Mucosa of descending colon (tissue), 3 donors: ENCODE data around the gene CEP170. TPM values are rescaled to one million over a fixed set of nuclear protein-coding genes. Genes with fewer than 3 reads are reported as not detected.
"Not testable (repeated sequence)": the region's sequence is repeated elsewhere in the genome, so short reads cannot be mapped to it uniquely, and the experiment has no call there.

Experiments used
- ATAC-seq: fragments of 200-7000 bp; cut with Tn5 transposase; one replicate; pipeline ENCODE4 v1.9.1; 2020; ENCODE audit warnings: mild to moderate bottlenecking, moderate library complexity
- DNase-seq, 3 donors: peaks; one replicate each; pipeline ENCODE4 v3.0.0-alpha.2; 2020
- H3K36me3 ChIP-seq: fragments of 200-600 bp; one replicate; pipeline ENCODE4 v1.8.0; 2021; ENCODE audit warnings: low read depth, mild to moderate bottlenecking
- H3K4me1 ChIP-seq: fragments of 200-600 bp; one replicate; pipeline ENCODE4 v1.8.0; 2021; ENCODE audit warnings: low read depth, mild to moderate bottlenecking
- H3K4me3 ChIP-seq: fragments of 200-600 bp; one replicate; pipeline ENCODE4 v1.8.0; 2021; ENCODE audit warnings: mild to moderate bottlenecking
- H3K9me3 ChIP-seq: fragments of 200-600 bp; one replicate; pipeline ENCODE4 v1.8.0; 2021; ENCODE audit warnings: mild to moderate bottlenecking
- CTCF ChIP-seq: fragments of 200-600 bp; IDR thresholded peaks from one replicate; pipeline ENCODE4 v1.8.0; 2022; ENCODE audit warnings: antibody characterized with exemption, mild to moderate bottlenecking
- intact Hi-C, 2 donors: fragments of 100-400 bp; cut with DNase I in 1 of 2; cut with micrococcal nuclease in 1 of 2; formaldehyde crosslinking; loops; one replicate each; pipeline versions ENCODE4 v1.11.0 to v1.11.1; 2022; cut with DNase I, micrococcal nuclease
- total RNA-seq, 3 donors: library from RNA; stranded (reverse); fragmentation: NEBNext Ultra II Directional in 2 of 3; extraction: Animal tissue kit (Norgen Biotek cat#: 25700) in 2 of 3; gene quantifications; one replicate each; pipeline versions ENCODE4 v1.2.1 to v1.2.4, GENCODE V29; 2021 to 2023
- donor health status: DM: no; HTN: no; CAD: no; lungs with moderate emphysema.
- donor health status: DM: no; HTN: no; CAD: no.
- donor health status: DM: no; HTN: yes; CAD: no.

The CEP170 gene
- total RNA-seq, 3 donors from 2014 or later: 6.2 to 43.8 (median 14.4) TPM

- TF ChIP-seq CTCF: no peak
- intact Hi-C loops: no loop called here
- H3K36me3 ChIP-seq: no peaks in the 10 kb centered on the region
- ATAC-seq: no peak
- no peak for DNase-seq
- H3K4me3 ChIP-seq: no peak overlapping the region
- H3K9me3 ChIP-seq: no peaks in the 10 kb centered on the region
- no peaks in the 10 kb centered on the region for H3K4me1 ChIP-seq
Measured at GRCh38 chr1:243213045-243213787, 41.9 kb downstream of the CEP170 start.

GRCh38 chr1:243211984-243212383 lies 43.1 kb downstream of the CEP170 start:
- H3K9me3 ChIP-seq, ATAC-seq, H3K4me3 ChIP-seq, DNase-seq, H3K4me1 ChIP-seq, H3K36me3 ChIP-seq, intact Hi-C loops: not testable (repeated sequence)

DNA sequence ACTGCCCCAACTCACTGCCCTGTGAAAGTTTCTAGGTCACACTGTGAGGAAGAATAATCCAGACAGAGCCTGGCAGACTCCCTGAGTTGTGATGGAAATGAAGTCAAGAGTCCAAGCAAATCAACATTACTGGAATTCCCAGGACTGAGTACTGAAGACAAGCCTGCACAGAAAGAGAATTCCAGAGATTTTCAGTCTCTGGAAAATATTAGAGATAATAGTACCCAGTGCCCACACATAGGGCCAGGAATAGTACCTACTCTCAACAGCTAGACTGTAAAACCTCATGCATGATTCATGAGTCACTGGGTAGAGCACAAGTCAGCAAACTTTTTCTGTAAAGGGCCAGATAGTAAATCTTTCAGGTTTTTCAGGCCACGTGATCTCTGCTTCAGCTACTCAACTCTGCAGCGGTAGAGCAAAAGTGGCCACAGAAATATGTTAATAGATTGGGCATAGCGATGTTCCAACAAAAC lies 50.0 kb downstream of the CEP170 start:
- ATAC-seq, H3K4me1 ChIP-seq, H3K4me3 ChIP-seq, H3K9me3 ChIP-seq, H3K36me3 ChIP-seq, intact Hi-C loops, DNase-seq: not testable (repeated sequence)

DNA sequence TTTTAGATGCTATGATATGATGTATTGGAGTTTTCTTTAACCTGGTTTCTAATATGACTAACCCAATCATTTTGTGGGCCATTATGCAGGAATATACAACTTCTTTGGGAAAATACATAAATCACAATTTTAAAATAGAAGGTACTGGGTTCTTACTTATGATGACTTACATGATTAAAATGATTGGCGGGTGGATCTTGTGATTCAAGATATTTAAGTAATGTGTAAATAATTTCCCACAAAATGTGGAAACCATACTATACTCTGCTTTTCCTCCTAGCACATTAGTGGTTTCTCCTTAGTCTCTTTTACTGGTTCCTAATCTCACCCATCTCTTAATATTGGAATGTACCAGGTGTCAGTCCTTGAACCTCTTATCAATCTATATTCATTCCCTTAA lies 50.7 kb downstream of the CEP170 start:
- intact Hi-C loops, H3K4me1 ChIP-seq, H3K36me3 ChIP-seq, DNase-seq, ATAC-seq, H3K9me3 ChIP-seq, H3K4me3 ChIP-seq: not testable (repeated sequence)

GRCh38 chr1:243203196-243203595 lies 51.9 kb downstream of the CEP170 start:
- H3K36me3 ChIP-seq, H3K9me3 ChIP-seq, DNase-seq, ATAC-seq, intact Hi-C loops, H3K4me3 ChIP-seq, H3K4me1 ChIP-seq: not testable (repeated sequence)

DNA sequence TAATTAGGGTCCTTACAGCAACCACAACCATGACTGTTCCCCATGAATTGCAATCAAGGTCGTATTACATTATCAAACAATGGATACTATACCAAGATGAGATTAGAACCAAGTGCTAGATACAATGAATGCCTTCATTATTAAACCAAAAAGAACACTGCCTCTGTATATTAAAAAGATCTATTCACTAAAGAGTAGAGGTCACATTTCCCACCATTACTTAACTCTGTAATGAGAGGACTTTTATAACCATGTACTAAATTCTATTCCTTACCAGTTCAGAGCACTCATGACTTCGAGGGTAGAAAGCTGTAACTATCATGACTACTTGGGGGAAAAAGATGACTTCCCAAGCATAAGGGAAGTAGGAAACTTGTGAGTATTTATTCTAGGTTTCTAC lies 53.8 kb downstream of the CEP170 start:
- H3K4me3 ChIP-seq, DNase-seq: not testable (repeated sequence)

DNA sequence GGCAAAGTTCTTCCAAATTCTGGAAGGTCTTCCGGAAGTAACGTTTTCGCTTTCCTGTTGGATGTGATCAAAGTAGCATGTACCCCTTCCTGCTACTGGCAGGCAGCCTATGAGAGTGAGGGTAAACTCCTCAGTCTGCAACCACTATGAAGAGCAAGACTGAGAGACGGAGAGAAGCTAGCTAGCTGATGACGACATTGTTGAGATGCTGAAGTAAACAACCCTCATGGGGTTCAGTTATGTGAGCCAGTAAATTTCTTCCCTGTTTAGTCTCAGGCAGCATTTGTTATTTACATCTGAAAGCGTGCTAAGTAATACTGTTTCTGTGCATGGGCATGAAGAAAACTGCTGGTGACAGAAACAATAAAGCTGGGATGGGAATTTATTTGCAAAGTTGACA lies 57.6 kb downstream of the CEP170 start:
- H3K36me3 ChIP-seq, DNase-seq, intact Hi-C loops, ATAC-seq, H3K4me3 ChIP-seq, H3K9me3 ChIP-seq, H3K4me1 ChIP-seq: not testable (repeated sequence)

More for the DNA sequence above, 53.8 kb downstream of the CEP170 start:
- H3K4me1 ChIP-seq, H3K36me3 ChIP-seq, ATAC-seq, intact Hi-C loops, H3K9me3 ChIP-seq: not testable (repeated sequence)

GRCh38 chr1:243193330-243193729 lies 61.8 kb downstream of the CEP170 start:
- H3K9me3 ChIP-seq, H3K4me3 ChIP-seq, H3K4me1 ChIP-seq, ATAC-seq, H3K36me3 ChIP-seq, DNase-seq, intact Hi-C loops: not testable (repeated sequence)

GRCh38 chr1:243186201-243186995 lies 68.7 kb downstream of the CEP170 start:
- intact Hi-C loops, ATAC-seq, DNase-seq, H3K4me1 ChIP-seq, H3K9me3 ChIP-seq, H3K36me3 ChIP-seq, H3K4me3 ChIP-seq: not testable (repeated sequence)

GRCh38 chr1:243184787-243185186 lies 70.3 kb downstream of the CEP170 start:
- H3K9me3 ChIP-seq, ATAC-seq, H3K36me3 ChIP-seq, H3K4me1 ChIP-seq, intact Hi-C loops, H3K4me3 ChIP-seq, DNase-seq: not testable (repeated sequence)

DNA sequence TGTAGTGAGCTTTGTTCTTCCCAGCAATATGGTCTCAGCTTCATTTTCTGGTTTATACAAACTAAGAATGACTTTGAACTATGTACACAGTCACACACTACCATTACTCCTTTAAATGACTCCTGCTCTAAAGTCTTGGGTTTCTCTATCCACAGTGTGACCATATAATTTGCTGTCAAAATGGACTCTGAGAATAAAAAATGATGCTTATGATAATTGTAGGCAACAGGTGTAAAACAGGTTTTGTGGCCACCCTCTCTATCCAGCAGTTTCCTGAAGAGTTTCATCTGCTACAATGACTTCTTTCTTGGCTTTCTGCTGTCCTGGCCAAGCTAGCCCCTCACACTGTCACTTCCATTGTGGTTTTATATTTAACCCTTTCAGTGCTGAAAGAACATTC lies 71.4 kb downstream of the CEP170 start:
- ATAC-seq, intact Hi-C loops, H3K4me1 ChIP-seq, H3K9me3 ChIP-seq, DNase-seq, H3K4me3 ChIP-seq, H3K36me3 ChIP-seq: not testable (repeated sequence)

- intact Hi-C loops, H3K9me3 ChIP-seq, H3K4me1 ChIP-seq, ATAC-seq, DNase-seq, H3K36me3 ChIP-seq, H3K4me3 ChIP-seq: not testable (repeated sequence)
Measured at GRCh38 chr1:243183176-243183575, 71.9 kb downstream of the CEP170 start.
